HEK293 (cell line): ENCODE data around the gene RUNX1.

Experiments used
- KLF16 ChIP-seq: fragments of 450-650 bp; formaldehyde crosslinking; IDR thresholded peaks from 2 replicates; pipeline ENCODE4 v1.5.1; 2017; ENCODE audit warnings: missing biosample characterization, missing genetic modification characterization
- SETDB1 ChIP-seq: IDR thresholded peaks from one replicate; pipeline ENCODE4 v1.6.1; 2017; ENCODE audit warnings: mild to moderate bottlenecking, low read length, moderate library complexity, mixed read lengths; ENCODE audit not compliant: insufficient read length
- YY1 ChIP-seq: fragments of 450-650 bp; formaldehyde crosslinking; IDR thresholded peaks from 2 replicates; pipeline ENCODE4 v1.5.1; 2018; ENCODE audit warnings: missing biosample characterization, missing genetic modification characterization
- ZBTB1 ChIP-seq: fragments of 450-650 bp; formaldehyde crosslinking; IDR thresholded peaks from 2 replicates; pipeline ENCODE4 v1.5.1; 2016; ENCODE audit warnings: missing biosample characterization, missing genetic modification characterization
- ZFP69B ChIP-seq: fragments of 450-650 bp; formaldehyde crosslinking; IDR thresholded peaks from 2 replicates; pipeline ENCODE4 v1.5.1; 2016; ENCODE audit warnings: missing biosample characterization, missing genetic modification characterization
- ZNF133 ChIP-seq: fragments of 450-650 bp; formaldehyde crosslinking; IDR thresholded peaks from 2 replicates; pipeline ENCODE4 v1.5.1; 2016; ENCODE audit warnings: missing biosample characterization, missing genetic modification characterization
- ZNF248 ChIP-seq: fragments of 450-650 bp; formaldehyde crosslinking; IDR thresholded peaks from 2 replicates; pipeline ENCODE4 v1.5.1; 2017; ENCODE audit warnings: missing biosample characterization, missing genetic modification characterization
- ZNF558 ChIP-seq: fragments of 450-650 bp; formaldehyde crosslinking; IDR thresholded peaks from 2 replicates; pipeline ENCODE4 v1.5.1; 2016; ENCODE audit warnings: missing biosample characterization, missing genetic modification characterization
- TF ChIP-seq, protein P1 (sequence below): fragments of 450-650 bp; formaldehyde crosslinking; IDR thresholded peaks from 2 replicates; pipeline ENCODE4 v1.5.1; 2016; ENCODE audit warnings: missing biosample characterization, missing genetic modification characterization
- TF ChIP-seq, protein P2 (sequence below): fragments of 450-650 bp; formaldehyde crosslinking; IDR thresholded peaks from 2 replicates; pipeline ENCODE4 v1.5.1; 2016; ENCODE audit warnings: missing biosample characterization, missing genetic modification characterization
- TF ChIP-seq, protein P3 (sequence below): fragments of 450-650 bp; formaldehyde crosslinking; optimal IDR thresholded peaks from 2 replicates; pipeline ENCODE3; 2016; ENCODE audit warnings: missing biosample characterization, mild to moderate bottlenecking, missing genetic modification characterization
- TF ChIP-seq, protein P4 (sequence below): sonication (generic); formaldehyde crosslinking; IDR thresholded peaks from 2 replicates; pipeline ENCODE4 v1.8.1; 2022; ENCODE audit warnings: mild to moderate bottlenecking, moderate library complexity, missing genetic modification reagents
- TF ChIP-seq, protein P5 (sequence below): fragments of 450-650 bp; formaldehyde crosslinking; IDR thresholded peaks from 2 replicates; pipeline ENCODE4 v1.5.1; 2016; ENCODE audit warnings: missing biosample characterization, missing genetic modification characterization
- TF ChIP-seq, protein P6 (sequence below): fragments of 450-650 bp; formaldehyde crosslinking; conservative IDR thresholded peaks from 2 replicates; pipeline ENCODE4 v1.5.1; 2016; ENCODE audit warnings: low read depth, missing biosample characterization, missing genetic modification characterization

DNA sequence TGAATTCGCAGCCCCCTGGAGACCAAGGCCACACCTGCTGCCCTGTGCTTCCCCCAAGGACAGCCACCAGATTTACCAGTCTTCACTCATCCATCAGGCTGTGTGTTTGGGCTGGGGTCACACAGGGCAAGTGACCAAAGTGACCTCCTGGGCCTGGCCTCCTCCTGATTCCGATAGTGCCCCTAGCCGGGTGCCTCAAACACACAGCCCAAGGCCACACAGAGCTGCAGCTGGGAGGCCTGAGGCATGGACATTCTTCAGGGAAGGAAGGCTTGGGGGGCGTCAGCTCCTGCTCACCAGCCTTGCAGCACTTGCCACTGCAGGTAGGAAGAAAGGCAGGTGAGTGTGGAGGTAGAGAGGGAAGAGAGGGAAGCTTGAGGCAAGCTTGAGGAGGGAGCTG, 181.3 kb downstream of the RUNX1 start:
- no peak for TF ChIP-seq ZBTB1 (tag by site-specific recombination)
- TF ChIP-seq, protein P1, sequence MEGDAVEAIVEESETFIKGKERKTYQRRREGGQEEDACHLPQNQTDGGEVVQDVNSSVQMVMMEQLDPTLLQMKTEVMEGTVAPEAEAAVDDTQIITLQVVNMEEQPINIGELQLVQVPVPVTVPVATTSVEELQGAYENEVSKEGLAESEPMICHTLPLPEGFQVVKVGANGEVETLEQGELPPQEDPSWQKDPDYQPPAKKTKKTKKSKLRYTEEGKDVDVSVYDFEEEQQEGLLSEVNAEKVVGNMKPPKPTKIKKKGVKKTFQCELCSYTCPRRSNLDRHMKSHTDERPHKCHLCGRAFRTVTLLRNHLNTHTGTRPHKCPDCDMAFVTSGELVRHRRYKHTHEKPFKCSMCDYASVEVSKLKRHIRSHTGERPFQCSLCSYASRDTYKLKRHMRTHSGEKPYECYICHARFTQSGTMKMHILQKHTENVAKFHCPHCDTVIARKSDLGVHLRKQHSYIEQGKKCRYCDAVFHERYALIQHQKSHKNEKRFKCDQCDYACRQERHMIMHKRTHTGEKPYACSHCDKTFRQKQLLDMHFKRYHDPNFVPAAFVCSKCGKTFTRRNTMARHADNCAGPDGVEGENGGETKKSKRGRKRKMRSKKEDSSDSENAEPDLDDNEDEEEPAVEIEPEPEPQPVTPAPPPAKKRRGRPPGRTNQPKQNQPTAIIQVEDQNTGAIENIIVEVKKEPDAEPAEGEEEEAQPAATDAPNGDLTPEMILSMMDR (tag by site-specific recombination) = no peak
- TF ChIP-seq ZNF133 (tag by site-specific recombination) = no peak
- TF ChIP-seq SETDB1 = no peak
- TF ChIP-seq, protein P2, sequence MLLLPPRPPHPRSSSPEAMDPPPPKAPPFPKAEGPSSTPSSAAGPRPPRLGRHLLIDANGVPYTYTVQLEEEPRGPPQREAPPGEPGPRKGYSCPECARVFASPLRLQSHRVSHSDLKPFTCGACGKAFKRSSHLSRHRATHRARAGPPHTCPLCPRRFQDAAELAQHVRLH (tag by site-specific recombination) = no peak
- TF ChIP-seq, protein P3, sequence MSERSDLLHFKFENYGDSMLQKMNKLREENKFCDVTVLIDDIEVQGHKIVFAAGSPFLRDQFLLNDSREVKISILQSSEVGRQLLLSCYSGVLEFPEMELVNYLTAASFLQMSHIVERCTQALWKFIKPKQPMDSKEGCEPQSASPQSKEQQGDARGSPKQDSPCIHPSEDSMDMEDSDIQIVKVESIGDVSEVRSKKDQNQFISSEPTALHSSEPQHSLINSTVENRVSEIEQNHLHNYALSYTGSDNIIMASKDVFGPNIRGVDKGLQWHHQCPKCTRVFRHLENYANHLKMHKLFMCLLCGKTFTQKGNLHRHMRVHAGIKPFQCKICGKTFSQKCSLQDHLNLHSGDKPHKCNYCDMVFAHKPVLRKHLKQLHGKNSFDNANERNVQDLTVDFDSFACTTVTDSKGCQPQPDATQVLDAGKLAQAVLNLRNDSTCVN (tag by site-specific recombination) = no peak
- no peak for TF ChIP-seq YY1 (tag by site-specific recombination)
- no peak for TF ChIP-seq ZFP69B (tag by site-specific recombination)
- no peak for TF ChIP-seq ZNF248
- TF ChIP-seq, protein P4, sequence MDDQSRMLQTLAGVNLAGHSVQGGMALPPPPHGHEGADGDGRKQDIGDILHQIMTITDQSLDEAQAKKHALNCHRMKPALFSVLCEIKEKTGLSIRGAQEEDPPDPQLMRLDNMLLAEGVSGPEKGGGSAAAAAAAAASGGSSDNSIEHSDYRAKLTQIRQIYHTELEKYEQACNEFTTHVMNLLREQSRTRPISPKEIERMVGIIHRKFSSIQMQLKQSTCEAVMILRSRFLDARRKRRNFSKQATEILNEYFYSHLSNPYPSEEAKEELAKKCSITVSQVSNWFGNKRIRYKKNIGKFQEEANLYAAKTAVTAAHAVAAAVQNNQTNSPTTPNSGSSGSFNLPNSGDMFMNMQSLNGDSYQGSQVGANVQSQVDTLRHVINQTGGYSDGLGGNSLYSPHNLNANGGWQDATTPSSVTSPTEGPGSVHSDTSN (CRISPR knock-in tag) = no peak
- TF ChIP-seq ZNF558 (tag by site-specific recombination) = no peak
- no peak for TF ChIP-seq KLF16
- TF ChIP-seq, protein P5, sequence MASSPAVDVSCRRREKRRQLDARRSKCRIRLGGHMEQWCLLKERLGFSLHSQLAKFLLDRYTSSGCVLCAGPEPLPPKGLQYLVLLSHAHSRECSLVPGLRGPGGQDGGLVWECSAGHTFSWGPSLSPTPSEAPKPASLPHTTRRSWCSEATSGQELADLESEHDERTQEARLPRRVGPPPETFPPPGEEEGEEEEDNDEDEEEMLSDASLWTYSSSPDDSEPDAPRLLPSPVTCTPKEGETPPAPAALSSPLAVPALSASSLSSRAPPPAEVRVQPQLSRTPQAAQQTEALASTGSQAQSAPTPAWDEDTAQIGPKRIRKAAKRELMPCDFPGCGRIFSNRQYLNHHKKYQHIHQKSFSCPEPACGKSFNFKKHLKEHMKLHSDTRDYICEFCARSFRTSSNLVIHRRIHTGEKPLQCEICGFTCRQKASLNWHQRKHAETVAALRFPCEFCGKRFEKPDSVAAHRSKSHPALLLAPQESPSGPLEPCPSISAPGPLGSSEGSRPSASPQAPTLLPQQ = no peak
- TF ChIP-seq, protein P6, sequence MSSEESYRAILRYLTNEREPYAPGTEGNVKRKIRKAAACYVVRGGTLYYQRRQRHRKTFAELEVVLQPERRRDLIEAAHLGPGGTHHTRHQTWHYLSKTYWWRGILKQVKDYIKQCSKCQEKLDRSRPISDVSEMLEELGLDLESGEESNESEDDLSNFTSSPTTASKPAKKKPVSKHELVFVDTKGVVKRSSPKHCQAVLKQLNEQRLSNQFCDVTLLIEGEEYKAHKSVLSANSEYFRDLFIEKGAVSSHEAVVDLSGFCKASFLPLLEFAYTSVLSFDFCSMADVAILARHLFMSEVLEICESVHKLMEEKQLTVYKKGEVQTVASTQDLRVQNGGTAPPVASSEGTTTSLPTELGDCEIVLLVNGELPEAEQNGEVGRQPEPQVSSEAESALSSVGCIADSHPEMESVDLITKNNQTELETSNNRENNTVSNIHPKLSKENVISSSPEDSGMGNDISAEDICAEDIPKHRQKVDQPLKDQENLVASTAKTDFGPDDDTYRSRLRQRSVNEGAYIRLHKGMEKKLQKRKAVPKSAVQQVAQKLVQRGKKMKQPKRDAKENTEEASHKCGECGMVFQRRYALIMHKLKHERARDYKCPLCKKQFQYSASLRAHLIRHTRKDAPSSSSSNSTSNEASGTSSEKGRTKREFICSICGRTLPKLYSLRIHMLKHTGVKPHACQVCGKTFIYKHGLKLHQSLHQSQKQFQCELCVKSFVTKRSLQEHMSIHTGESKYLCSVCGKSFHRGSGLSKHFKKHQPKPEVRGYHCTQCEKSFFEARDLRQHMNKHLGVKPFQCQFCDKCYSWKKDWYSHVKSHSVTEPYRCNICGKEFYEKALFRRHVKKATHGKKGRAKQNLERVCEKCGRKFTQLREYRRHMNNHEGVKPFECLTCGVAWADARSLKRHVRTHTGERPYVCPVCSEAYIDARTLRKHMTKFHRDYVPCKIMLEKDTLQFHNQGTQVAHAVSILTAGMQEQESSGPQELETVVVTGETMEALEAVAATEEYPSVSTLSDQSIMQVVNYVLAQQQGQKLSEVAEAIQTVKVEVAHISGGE (tag by site-specific recombination) = no peak
